KG1 (cell line): ENCODE measurements around the gene CADM2.
"Not testable (repeated sequence)": the region's sequence is repeated elsewhere in the genome, so short reads cannot be mapped to it uniquely, and the experiment has no call there.

Experiments used
- DNase-seq: peaks from one replicate; lab custom pipeline; 2025; lab: John Stamatoyannopoulos, UW

The CADM2 gene

GRCh38 chr3:84958495-84959469 is at the start of gene CADM2:
Gene CADM2, plus strand, starts transcription at chr3:84958989.
- DNase-seq, result peak; percentile 4

GRCh38 chr3:84918592-84918991 is 40.2 kb upstream of the CADM2 start:
- not testable (repeated sequence) for DNase-seq

DNA sequence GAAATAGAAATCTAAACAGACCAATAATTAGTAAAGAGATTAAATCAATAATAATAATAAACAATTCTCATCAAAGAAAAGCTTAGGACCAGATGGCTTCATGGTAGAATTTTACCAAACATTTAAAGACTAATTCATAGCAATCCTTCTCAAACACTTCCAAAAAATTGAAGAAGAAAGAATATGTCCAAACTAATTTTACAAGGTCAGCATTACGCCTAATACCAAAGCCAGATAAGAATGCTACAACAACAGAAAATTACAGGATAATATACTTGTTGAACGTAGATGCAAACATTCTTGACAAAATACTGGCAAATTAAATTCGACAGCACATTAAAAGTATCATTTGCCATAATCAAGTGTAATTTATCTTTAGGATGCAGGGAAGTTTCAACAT is 36.1 kb upstream of the CADM2 start:
- no peak for DNase-seq

DNA sequence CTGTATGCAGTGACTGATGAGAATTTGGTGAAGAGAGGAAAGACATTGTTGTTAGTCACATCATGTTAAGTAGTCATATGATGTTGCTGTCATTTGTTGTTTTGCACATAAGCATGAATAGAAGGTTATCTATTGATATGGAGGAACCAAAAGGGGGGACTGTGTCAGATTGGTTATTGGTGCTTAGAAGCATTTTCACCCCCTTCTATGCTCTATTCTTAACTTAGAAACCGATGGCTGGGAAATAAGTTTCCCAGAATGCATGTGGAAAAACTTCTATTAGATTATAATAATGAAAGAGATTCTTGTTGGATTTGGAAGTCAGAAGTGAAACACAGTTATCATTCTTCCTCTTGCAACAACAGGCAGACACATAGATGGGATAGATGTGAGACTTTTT is 33.2 kb upstream of the CADM2 start:
- DNase-seq, result no peak

GRCh38 chr3:84943379-84943778 is 15.4 kb upstream of the CADM2 start:
- no peak for DNase-seq

- no peak for DNase-seq
These were observed 12.5 kb upstream of the CADM2 start for GRCh38 chr3:84946240-84946639.

- no peak for DNase-seq
These were observed 882 bp downstream of the CADM2 start for GRCh38 chr3:84959470-84960271.

DNA sequence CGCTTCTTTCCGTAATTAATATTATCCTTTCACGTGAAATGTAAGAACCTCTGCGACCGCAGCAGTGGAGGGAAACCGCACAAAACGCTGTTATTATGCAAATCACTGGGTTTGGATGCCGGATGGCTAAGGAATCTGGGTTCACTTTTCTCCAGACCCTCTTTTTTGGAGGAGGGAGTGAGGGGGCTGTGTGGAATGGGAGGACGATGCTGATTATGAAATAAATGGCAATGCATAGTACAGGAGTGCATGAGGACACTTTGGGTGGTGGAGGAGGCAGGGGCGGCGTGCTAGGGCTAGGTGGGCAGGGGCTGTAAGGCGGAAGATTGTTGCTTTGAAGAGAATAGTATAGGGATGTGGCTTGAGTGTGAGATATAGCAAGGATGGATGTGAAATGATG is 1.8 kb downstream of the CADM2 start:
- DNase-seq, result no peak

GRCh38 chr3:84961011-84961410 is 2.2 kb downstream of the CADM2 start:
- DNase-seq, result no peak

GRCh38 chr3:84961521-84962255 is 2.9 kb downstream of the CADM2 start:
- no peak for DNase-seq

GRCh38 chr3:84962415-84962814 is 3.6 kb downstream of the CADM2 start:
- DNase-seq, result no peak

DNA sequence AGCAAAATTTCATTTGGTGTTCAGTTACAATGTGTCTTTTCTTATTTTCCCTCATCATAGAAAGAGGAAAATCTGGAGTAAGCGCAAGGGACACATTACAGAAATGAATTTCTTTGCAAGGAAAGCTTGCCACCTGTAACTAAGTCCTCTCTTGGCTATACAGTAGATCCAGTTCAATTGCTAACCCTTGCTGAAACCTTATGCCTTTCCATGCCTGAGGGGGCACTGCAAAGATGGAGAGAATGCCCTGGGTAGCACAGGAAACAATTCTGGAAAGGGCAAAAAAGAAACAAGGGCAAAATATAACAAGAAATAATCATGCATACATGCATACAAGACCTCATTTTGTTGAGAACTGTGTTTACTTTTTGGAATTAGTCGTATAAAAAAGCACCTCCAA is 4.3 kb downstream of the CADM2 start:
- no peak for DNase-seq

DNA sequence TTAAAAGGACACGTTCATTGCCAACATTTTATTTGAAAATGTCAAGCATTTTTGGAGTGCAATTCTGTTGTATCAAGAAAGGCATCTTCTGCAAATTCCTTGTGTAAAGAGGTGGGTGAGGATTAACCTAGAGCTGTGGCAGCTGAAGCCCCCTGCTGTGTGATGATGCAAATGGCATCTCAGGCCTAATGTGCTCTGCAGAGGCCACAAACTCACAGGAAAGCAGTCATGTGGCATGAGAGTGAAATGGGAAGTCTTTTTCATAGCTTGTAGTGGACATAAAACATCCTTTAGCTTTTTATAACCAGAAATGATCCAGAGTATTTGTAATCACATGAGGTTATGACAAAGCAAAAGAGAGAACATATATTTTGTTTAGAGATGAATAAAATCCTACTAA is 6.4 kb downstream of the CADM2 start:
- no peak for DNase-seq

GRCh38 chr3:84967767-84968581 is 9.2 kb downstream of the CADM2 start:
- DNase-seq, result no peak

- DNase-seq, result no peak
These were observed 10.0 kb downstream of the CADM2 start for GRCh38 chr3:84968701-84969235.

DNA sequence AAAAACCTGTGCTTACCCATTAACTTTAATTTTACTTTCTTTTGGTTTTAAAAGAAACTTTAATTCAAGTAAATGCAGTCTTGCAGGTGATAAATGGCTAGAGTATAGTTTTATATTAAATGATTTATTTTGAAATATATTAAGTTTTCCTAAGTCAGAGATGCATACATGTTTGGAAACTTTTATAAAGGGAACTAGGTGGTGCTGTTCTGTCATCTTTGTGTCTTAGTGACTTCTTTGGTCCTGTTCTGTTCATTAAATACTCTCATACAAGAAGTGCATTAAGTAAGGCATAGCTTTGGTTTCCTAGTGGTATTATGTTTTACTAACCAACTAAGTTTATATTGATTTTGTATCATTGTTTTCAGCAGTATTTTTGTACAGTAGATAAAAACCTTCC is 15.6 kb downstream of the CADM2 start:
- no peak for DNase-seq

DNA sequence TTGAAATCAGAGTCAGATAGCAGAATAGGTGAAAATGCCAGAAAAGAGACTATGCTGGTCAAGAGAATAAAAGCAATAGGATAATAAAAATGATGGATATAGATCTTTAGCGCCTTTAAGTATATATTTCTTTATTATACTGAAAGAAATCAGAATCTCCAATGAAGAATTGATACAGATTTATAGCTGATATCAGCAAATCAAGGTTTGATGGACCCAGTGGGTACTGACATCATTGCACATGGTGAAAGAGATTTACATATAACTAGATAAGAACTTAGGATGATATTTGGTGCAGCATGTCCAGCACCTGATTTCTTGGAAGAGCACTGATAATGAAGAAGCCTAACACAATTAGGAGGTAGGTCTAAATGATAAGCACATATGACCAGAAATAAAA is 18.2 kb downstream of the CADM2 start:
- no peak for DNase-seq

GRCh38 chr3:84978843-84979242 is 20.1 kb downstream of the CADM2 start:
- DNase-seq, result no peak

GRCh38 chr3:84980011-84980410 is 21.2 kb downstream of the CADM2 start:
- no peak for DNase-seq

- DNase-seq, result no peak
These were observed 21.7 kb downstream of the CADM2 start for GRCh38 chr3:84980456-84980855.

DNA sequence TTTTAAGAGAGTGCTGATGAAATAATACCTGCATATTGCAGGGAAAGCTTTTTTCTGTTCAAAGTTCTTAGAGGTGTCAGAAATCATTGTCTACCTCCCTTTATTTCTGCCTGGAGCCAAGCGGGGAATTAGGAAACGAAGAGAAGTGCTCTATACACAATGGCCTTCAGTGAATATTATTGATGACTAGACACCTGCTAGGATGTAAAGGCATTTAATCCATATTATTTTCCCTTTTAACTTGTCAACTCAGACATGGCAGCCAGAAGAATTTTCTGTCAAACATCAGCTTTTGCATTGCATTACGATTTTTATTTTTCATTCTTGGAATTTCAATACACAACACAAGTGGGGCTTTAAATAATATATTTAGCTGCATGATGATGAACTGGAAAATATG is 24.7 kb downstream of the CADM2 start:
- no peak for DNase-seq
